Fibroblast of lung (primary cell): ENCODE results near the gene JAZF1. TPM values are rescaled to one million over a fixed set of nuclear protein-coding genes. Genes with fewer than 3 reads are reported as not detected.
A peak's percentile ranks its signal among the peaks of the same experiment; 100 is the strongest.

Source experiments
- DNase-seq, 2 donors: peaks; one replicate each; pipeline versions ENCODE4 v3.0.0 to v3.0.0-alpha.2; 2010; ENCODE audit warnings: low read depth in 2 of 2
- H2AFZ ChIP-seq: 2 replicates; pipeline ENCODE4 v1.5.1; 2012; ENCODE audit warnings: low read length, control low read depth, inconsistent platforms
- H3K27ac ChIP-seq: 2 replicates; pipeline ENCODE4 v1.5.1; 2011; ENCODE audit warnings: low read length, control low read depth; ENCODE audit not compliant: insufficient read depth
- H3K27me3 ChIP-seq: 2 replicates; pipeline ENCODE4 v1.5.1; 2011; ENCODE audit warnings: mild to moderate bottlenecking, low read length; ENCODE audit not compliant: control insufficient read depth, insufficient read depth
- H3K36me3 ChIP-seq: 2 replicates; pipeline ENCODE4 v1.5.1; 2011; ENCODE audit warnings: low read length; ENCODE audit not compliant: control insufficient read depth, insufficient read depth
- H3K4me1 ChIP-seq: 2 replicates; pipeline ENCODE4 v1.5.1; 2011; ENCODE audit warnings: low read length; ENCODE audit not compliant: control insufficient read depth, insufficient read depth; ENCODE audit errors: extremely low read depth
- H3K4me2 ChIP-seq: 2 replicates; pipeline ENCODE4 v1.5.1; 2011; ENCODE audit warnings: low read length, control low read depth; ENCODE audit not compliant: insufficient read depth; ENCODE audit errors: extremely low read depth
- H3K4me3 ChIP-seq, 4 experiments: fragments of 200-600 bp in 1 of 4; sonication (generic) in 1 of 4; replicated peaks in 1 of 4; 2 replicates each; pipeline ENCODE4 v1.5.1; 2011 to 2016; ENCODE audit warnings: low read length in 4 of 4, low read depth in 3 of 4, mild to moderate bottlenecking in 3 of 4, control low read depth in 2 of 4, inconsistent platforms in 1 of 4, mixed read lengths in 1 of 4; ENCODE audit not compliant: insufficient read depth in 1 of 4; ENCODE audit errors: control extremely low read depth in 1 of 4
- H3K79me2 ChIP-seq: 2 replicates; pipeline ENCODE4 v1.5.1; 2012; ENCODE audit warnings: mild to moderate bottlenecking, low read length, inconsistent platforms; ENCODE audit not compliant: control insufficient read depth, insufficient read depth
- H3K9ac ChIP-seq: 2 replicates; pipeline ENCODE4 v1.5.1; 2011; ENCODE audit warnings: mild to moderate bottlenecking, low read length, control low read depth; ENCODE audit not compliant: insufficient read depth
- H3K9me3 ChIP-seq: 2 replicates; pipeline ENCODE4 v1.5.1; 2012; ENCODE audit warnings: low read depth, low read length; ENCODE audit not compliant: control insufficient read depth, insufficient read depth
- H4K20me1 ChIP-seq: 2 replicates; pipeline ENCODE4 v1.5.1; 2011; ENCODE audit warnings: low read length; ENCODE audit not compliant: control insufficient read depth, insufficient read depth; ENCODE audit errors: extremely low read depth
- EZH2 ChIP-seq: IDR thresholded peaks from 2 replicates; pipeline ENCODE4 v1.5.1; 2012; ENCODE audit warnings: low read length, control low read depth, mild to moderate bottlenecking; ENCODE audit errors: missing control alignments
- polyA plus RNA-seq, 2 donors: library from polyadenylated mRNA; depleted of rRNA in 1 of 2; stranded (reverse) in 1 of 2; unstranded in 1 of 2; fragments of >200 nt; gene quantifications; 2 replicates each; pipeline ENCODE4 v1.2.1, GENCODE V29; 2011 to 2012; ENCODE audit warnings: missing spikeins in 1 of 2
- total RNA-seq: library from RNA; depleted of rRNA; stranded (reverse); fragments of >200 nt; gene quantifications from 2 replicates; pipeline ENCODE4 v1.2.1, GENCODE V29; 2014
- TF ChIP-seq, protein P1 (sequence below), 2 donors: IDR thresholded peaks in 1 of 2; conservative IDR thresholded peaks in 1 of 2; 1 replicate in 1 of 2; 2 replicates in 1 of 2; pipeline ENCODE4 v1.5.1; 2011 to 2012; ENCODE audit warnings: low read length in 2 of 2, control low read depth in 1 of 2, inconsistent platforms in 1 of 2, low read depth in 1 of 2, mild to moderate bottlenecking in 1 of 2

The JAZF1 gene
- total and polyA plus RNA-seq, 2 donors (not counting 1 experiment from before 2014, with no cell fraction given), result 9.1 to 9.3 TPM

- Histone ChIP-seq H3K9ac (no peak overlapping the region), H3K4me1 (peaks cover 19% of the 10 kb centered on the region), H3K36me3 (no peaks in the 10 kb centered on the region), H2AFZ (no peak overlapping the region), H4K20me1 (no peaks in the 10 kb centered on the region), H3K27ac (no peak overlapping the region), H3K79me2 (no peaks in the 10 kb centered on the region), H3K27me3 (no peaks in the 10 kb centered on the region), H3K9me3 (no peaks in the 10 kb centered on the region), H3K4me2 (no peak overlapping the region), H3K4me3 (no peak overlapping the region)
- no peak for DNase-seq
- TF ChIP-seq, protein P1, sequence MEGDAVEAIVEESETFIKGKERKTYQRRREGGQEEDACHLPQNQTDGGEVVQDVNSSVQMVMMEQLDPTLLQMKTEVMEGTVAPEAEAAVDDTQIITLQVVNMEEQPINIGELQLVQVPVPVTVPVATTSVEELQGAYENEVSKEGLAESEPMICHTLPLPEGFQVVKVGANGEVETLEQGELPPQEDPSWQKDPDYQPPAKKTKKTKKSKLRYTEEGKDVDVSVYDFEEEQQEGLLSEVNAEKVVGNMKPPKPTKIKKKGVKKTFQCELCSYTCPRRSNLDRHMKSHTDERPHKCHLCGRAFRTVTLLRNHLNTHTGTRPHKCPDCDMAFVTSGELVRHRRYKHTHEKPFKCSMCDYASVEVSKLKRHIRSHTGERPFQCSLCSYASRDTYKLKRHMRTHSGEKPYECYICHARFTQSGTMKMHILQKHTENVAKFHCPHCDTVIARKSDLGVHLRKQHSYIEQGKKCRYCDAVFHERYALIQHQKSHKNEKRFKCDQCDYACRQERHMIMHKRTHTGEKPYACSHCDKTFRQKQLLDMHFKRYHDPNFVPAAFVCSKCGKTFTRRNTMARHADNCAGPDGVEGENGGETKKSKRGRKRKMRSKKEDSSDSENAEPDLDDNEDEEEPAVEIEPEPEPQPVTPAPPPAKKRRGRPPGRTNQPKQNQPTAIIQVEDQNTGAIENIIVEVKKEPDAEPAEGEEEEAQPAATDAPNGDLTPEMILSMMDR (conservative IDR thresholded peaks at IDR 0.05 in 1 of 2, IDR thresholded peaks at IDR 0.05 in 1 of 2; ENCODE audit: low read depth in 1 of 2, low read length in 2 of 2), result no peak
- no peak for TF ChIP-seq EZH2
These were observed 107.6 kb downstream of the JAZF1 start for GRCh38 chr7:28072876-28073514.

DNA sequence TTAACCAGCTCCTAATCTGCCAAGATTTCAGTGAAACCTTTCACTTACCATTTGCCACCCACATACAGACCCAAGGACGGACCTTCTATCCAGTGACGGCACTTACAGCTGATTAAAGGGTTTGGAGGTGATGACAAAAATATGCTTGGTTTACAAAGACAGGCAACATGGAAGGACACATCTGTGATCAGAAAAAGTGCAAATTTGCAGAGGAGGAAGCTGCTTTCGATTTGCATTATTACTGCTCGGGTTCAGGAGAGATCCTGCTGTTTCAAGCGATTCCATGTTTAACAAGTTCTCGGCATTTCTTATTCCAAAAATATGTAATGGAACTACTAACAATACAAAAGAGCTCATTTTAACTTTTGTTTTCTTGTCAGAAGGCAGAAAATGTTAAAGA, 109.0 kb downstream of the JAZF1 start:
- no peak overlapping the region for H3K4me2 ChIP-seq
- H3K27me3 ChIP-seq, result no peaks in the 10 kb centered on the region
- no peak overlapping the region for H3K9ac ChIP-seq
- TF ChIP-seq EZH2, result no peak
- TF ChIP-seq, protein P1 (conservative IDR thresholded peaks at IDR 0.05 in 1 of 2, IDR thresholded peaks at IDR 0.05 in 1 of 2; ENCODE audit: low read depth in 1 of 2, low read length in 2 of 2), result no peak
- no peak overlapping the region for H2AFZ ChIP-seq
- no peak for DNase-seq
- H4K20me1 ChIP-seq, result no peaks in the 10 kb centered on the region
- no peaks in the 10 kb centered on the region for H3K9me3 ChIP-seq
- H3K27ac ChIP-seq, result no peak overlapping the region
- no peaks in the 10 kb centered on the region for H3K79me2 ChIP-seq
- no peaks in the 10 kb centered on the region for H3K36me3 ChIP-seq
- peaks cover 19% of the 10 kb centered on the region for H3K4me1 ChIP-seq
- no peak overlapping the region for H3K4me3 ChIP-seq

- TF ChIP-seq EZH2, result no peak
- Histone ChIP-seq H3K36me3 (no peaks in the 10 kb centered on the region), H3K4me2 (peak overlapping the region; percentile 74), H3K9me3 (no peaks in the 10 kb centered on the region), H4K20me1 (no peaks in the 10 kb centered on the region), H2AFZ (no peak overlapping the region), H3K79me2 (no peaks in the 10 kb centered on the region), H3K9ac (no peak overlapping the region), H3K27ac (no peak overlapping the region), H3K4me3 (peak overlapping the region in 1 of 4 experiments; percentile 27), H3K27me3 (no peaks in the 10 kb centered on the region), H3K4me1 (peaks cover 17% of the 10 kb centered on the region)
- peak in 1 of 2 donors; percentile 25 for DNase-seq
These were observed 110.1 kb downstream of the JAZF1 start for GRCh38 chr7:28070297-28071055.
